ENCODE results near the gene IDH3G.
A peak's percentile ranks its signal among the peaks of the same experiment; 100 is the strongest.
"Not testable (repeated sequence)": the region's sequence is repeated elsewhere in the genome, so short reads cannot be mapped to it uniquely, and the experiment has no call there.

The IDH3G gene

DNA sequence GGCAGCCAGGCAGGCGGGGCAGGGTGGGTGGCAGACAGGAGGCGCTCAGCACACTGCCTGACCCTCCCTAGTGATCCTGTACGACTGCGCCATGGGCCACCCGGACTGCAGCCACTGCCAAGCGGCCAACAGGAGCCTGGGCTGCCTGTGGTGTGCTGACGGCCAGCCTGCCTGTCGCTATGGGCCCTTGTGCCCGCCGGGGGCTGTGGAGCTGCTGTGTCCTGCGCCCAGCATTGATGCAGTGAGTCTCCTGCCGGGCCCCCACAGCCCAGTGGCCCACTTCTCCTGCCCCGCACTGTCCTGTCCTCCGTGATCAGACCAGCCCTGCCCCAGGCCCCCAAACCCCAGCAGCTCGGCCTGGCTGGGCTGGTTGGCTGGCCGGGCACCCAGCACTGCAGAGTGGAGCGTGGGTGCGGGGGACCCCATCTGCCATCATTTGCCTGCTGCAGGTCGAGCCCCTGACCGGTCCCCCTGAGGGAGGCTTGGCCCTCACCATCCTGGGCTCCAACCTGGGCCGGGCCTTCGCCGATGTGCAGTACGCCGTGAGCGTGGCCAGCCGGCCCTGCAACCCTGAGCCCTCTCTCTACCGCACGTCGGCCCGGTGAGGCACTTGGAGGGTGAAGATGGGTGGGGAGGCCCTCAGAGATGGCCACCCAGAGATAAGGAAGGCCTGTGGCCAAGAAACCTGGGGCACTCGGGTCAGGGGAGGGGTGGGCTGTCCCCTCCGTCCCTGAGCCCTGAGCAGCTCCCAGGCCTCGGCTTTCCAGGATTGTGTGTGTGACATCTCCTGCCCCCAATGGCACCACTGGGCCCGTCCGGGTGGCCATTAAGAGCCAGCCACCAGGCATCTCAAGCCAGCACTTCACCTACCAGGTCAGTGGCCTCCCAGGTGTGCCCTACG lies 22.5 kb downstream of the IDH3G start:
- DNase-seq = no peak

DNA sequence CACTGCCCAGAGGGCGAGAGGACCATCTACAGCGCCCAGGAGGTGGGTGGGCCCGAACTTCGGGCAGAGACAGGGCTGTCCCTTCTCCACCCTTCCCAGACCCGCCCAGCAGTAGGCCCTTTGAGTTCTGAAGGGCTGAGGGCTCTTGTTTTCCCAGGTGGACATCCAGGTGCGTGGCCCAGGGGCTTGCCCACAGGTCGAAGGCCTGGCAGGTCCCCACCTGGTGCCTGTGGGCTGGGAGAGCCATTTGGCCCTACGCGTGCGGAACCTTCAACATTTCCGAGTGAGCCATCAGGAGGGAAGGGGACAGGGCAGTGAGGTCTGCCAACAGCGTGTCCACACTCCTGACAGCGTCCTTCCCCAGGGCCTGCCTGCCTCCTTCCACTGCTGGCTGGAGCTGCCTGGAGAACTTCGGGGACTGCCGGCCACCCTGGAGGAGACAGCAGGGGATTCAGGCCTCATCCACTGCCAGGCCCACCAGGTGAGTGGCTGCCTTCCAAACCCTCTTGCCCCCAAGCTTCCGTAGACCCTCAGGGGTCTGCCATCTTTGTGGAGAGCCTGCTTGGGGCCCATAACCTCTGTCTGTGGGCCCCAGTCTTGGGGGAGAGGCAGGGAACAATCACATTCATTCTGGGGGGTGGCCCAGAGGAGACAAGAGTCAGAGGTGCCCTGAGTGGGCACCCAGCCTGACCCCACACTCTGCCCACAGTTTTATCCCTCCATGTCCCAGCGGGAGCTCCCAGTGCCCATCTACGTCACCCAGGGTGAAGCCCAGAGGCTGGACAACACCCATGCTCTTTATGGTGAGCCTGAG lies 23.4 kb downstream of the IDH3G start:
- no peak for DNase-seq

DNA sequence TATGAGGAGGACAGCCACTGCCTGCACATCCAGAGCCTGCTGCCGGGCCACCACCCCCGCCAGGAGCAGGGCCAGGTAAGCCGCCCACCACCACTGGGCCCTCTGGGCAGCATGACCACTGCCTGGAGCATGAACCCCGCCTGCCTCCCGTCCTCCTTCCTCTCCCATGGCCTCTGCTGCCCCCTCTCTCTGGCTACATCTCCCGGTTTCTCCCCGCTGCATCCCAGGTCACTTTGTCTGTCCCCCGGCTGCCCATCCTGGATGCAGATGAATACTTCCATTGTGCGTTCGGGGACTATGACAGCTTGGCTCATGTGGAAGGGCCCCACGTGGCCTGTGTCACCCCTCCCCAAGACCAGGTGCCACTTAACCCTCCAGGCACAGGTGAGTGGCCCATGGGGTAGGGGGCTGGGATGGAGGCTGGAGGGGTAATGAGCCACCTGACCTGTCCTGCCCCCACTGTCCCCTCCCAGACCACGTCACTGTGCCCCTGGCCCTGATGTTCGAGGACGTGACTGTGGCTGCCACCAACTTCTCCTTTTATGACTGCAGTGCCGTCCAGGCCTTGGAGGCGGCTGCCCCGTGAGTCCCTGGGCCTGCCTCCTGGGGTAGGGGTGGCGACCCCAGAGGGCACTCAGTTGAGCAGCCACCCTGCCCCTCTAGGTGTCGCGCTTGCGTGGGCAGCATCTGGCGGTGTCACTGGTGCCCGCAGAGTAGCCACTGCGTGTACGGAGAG lies 24.1 kb downstream of the IDH3G start:
- no peak for DNase-seq

DNA sequence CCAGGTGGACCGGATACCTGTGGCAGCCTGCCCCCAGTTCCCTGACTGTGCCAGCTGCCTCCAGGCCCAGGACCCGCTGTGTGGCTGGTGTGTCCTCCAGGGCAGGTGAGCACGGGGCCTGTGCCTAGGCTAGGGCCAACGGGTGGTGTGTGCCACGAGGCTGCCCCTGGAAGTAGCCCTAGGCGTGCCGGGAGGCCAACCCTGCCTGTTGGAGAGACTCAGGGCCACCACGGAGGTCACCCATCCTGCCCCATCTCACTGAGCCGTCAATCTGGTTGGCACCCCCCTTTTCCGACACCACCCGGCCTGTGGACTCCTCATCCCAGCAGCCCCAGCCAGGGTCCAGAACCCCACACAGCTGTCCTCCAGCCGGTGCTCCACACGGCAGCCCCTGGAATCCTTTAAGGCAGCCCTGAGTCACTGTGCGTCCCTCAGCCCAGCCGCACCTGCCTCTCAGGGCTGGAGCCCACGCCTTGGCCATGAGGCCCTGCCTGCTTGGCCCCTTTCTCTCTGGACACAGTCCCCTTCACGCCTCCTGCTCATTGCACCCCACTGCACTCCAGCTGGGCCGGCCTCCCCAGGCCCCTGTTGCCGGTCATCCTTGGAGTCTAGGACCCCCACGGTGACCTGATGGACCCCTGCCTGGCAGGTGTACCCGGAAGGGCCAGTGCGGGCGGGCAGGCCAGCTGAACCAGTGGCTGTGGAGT lies 24.9 kb downstream of the IDH3G start:
- DNase-seq = no peak

DNA sequence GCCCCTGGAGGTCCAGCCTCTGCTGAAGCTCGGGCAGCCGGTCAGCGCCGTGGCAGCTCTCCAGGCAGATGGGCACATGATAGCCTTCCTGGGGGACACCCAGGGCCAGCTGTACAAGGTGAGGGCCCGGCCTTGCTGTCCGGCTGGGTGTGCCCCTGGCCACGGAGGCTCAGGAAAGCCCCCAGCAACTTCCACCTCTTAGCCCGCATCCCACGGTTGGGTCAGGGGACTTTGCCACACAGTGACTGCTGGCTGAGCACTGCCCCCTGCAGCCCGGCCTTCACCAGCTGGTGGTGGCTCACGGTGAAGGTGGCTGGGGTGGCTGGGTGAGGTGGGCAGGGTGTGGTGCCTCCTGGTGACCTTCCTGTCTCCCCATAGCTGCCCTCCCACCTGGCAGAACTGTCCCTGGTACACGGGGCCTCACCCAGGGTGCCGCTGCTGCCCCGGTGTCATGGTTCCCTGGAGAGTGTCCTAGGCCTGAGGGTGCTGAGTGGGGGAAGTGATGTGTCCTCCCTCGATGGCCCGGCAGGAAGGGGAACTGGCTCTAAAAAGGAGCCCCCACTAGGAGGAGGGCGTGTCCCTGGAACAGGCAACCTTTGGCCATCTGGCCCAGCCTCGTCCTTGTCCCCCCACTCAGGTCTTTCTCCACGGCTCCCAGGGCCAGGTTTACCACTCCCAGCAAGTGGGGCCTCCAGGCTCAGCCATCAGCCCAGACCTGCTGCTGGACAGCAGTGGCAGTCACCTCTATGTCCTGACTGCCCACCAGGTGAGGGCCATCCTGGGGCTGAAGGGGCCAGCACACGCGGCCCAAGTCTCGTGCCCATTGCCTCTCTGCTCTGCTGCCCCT lies 25.6 kb downstream of the IDH3G start:
- DNase-seq = no peak

DNA sequence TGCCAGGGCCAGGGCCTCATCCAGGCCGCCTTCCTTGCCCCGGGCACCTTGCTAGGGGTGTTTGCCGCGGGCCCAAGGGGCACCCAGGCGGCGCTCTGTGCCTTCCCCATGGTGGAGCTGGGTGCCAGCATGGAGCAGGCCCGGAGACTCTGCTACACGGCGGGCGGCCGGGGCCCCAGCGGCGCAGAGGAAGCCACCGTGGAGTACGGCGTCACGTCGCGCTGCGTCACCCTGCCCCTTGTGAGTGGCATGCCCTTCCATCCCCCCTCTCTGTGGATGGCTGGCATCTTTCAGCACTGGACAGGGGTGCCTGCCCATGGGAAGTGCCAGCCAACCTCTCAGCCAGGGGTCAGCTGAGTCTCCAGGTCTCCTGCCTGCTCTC lies 26.5 kb downstream of the IDH3G start:
- no peak for DNase-seq

DNA sequence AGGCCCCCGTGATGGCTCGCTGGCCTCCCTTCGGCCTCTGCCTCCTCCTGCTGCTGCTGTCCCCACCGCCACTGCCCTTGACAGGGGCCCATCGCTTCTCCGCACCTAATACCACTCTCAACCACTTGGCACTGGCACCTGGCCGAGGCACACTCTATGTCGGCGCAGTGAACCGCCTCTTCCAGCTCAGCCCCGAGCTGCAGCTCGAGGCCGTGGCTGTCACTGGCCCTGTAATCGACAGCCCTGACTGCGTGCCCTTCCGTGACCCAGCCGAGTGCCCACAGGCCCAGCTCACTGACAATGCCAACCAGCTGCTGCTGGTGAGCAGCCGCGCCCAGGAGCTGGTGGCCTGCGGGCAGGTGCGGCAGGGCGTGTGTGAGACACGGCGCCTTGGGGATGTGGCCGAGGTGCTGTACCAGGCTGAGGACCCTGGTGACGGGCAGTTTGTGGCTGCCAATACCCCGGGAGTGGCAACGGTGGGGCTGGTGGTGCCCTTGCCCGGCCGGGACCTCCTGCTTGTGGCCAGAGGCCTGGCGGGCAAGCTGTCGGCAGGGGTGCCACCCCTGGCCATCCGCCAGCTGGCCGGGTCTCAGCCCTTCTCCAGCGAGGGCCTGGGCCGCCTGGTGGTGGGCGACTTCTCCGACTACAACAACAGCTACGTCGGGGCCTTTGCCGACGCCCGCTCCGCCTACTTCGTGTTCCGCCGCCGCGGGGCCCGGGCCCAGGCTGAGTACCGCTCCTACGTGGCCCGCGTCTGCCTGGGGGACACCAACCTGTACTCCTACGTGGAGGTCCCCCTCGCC lies 27.1 kb downstream of the IDH3G start:
- no peak for DNase-seq

DNA sequence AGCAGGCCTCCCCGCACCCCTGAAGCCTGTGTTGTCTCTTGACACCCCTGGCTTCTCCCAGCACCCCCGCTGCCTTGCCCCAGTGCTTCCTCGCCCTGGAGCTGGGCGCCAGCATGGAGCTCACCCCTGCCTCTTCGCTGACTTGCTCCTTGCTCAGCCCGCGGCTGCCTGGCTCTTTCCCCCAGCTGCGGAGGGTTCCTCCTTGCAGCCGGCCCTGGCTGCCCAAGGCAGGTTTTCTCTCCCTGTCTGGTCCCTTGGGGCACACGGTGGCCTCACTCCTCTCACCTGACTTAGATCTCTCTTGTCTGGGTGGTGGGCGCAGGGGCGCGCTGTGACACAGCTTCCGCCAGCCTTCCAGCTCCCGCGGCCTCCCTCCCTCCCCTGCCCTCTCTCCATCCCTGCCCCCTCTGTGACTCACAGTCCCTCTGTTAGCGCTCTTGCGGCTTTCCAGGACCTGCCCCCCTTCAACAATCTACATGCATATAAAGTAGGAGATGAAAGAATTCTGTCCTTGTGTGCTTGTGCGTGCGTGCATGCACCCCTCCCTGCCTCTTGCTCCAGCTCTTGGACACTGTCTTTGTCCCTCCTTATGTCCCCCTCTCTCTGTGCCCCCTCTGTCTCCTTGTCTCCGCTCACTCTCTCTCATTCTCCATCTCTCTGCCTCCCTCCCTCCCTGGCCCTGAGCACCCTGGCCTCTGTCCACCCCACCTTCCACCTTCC lies 27.9 kb downstream of the IDH3G start:
- no peak for DNase-seq

DNA sequence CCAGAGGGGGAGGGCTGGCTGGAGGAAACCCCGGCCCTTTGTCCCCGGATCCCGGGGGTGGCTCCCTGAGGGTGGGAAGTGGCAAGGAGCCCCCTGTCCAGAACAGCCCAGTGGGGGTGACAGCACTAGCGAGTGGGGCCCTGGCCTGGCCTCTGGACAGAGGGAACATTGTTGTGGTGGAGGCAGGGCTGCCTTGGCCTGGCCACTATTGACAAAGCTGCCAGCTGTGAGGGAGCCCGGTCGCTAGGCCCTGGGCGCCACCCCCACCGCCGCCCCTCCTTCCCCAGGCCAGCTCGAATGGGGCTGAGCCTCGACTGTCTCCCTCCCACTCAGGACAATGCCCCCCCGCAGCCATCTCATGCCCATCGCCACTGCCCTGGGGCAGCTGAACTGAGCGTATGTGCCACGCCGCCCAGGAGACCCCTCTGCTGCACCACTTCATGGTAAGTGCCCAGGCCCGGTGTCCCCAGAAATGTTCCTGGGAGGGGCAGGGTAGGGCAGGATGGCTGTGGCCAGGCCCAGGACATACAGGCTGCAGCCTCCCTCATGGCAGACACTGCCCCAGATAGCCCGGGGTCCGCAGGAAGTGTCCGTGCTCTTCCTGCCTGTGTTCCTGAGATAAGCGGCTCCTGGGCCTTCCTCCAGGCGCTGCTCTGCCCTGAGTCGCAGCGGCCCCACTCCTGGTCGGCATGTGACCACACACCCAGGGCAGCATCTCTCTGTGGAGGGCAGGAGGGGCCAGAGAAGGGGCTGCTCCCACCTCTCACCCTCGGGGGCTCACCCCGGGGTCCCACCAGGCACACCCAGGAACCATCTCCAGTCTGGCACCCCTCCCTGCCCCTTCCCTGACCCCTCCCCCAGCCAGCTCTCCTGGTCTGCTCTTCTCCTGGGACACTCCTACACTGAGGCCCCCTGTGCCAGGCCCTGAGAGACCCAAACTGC lies 28.8 kb downstream of the IDH3G start:
- DNase-seq = no peak

DNA sequence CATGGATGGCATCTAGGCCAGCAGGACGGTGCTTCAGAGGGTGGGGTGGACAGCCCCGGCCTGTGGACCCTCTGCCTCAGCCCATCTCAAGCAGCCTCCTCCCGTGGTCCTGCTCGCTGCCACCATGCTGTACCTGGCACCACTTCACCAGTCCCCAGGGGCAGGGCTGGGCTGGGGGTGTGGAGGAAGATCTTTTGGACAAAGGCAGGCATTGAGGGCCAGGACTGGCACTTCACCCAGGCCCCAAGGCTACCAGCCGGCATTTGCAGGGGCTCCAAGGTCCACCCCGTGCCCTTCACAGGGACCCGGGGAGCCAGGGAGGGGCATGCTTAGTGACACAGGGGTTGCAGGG lies 29.4 kb downstream of the IDH3G start:
- no peak for DNase-seq

DNA sequence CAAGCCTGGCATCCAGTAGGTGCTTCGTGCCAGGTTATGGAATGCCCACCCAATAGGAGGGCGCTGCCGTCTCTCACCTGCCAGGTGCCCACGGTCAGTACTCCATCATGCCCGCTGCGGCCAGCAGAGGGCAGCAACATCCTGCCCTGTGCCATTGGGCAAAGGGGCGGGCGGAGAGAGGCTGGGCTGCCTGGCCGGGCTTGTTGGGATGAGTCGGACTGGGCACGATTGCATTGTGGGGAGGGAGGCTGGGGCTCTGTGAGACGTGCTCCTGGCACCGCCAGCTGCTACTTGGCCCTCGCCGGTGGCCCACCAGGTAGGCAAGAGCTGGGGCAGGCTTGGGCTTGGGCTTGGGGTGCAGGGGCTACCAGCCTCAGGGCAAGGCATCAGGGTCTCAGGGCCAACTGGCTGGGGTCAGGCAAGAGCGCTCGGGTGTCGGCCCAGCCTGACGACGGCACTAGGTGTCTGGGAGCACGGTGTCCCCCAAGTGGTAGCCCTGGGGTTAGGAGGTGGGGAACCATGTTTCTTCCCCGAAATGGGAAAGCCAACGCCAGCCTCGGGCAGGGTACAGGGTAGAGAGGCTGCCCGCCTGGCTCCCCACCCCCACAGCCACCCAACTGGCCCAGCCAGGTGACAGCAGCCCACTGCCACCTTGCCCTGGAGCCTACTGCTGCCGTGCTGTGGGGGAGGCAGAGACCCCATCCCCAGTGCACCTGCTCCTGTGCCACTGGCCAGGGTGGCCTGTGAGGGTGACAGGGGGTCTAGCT lies 30.0 kb downstream of the IDH3G start, which contains the start of gene PLXNB3:
PLXNB3 (plus strand) TSS at position 261 of the 767 bp plus-strand sequence. CDS start 1,287 bp downstream, outside the sequence.
- peak; percentile 48 for DNase-seq

DNA sequence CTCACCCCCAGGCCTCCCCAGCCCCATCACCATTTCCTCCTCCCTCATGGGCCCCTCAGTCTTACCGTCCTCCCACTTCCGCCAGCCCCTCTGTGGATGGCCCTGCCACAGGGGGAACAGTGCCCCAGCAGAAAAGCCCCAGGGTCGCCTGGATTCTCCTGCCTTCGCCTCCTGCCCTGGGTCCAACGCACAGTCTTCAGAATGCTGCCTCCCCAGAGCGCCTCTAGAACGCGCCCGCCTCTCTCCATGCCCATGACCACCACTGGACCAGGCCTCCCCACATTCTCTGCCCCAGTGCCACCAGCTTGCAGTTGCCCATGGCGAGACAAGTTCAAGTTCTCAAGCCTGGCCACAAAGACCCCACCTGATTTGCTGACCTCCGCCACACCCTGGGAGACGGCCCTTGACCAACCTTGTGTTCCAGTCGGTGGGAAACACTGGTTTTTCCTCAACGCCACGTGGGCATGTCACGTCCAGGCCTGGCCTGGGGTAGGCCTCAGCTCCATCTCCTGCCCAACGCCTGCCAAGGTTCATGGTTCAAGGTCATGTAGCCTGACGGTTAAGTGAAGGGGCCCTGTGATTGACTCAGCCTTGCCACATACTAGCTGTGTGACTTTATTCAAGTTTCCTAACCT lies 30.8 kb downstream of the IDH3G start:
- no peak for DNase-seq

DNA sequence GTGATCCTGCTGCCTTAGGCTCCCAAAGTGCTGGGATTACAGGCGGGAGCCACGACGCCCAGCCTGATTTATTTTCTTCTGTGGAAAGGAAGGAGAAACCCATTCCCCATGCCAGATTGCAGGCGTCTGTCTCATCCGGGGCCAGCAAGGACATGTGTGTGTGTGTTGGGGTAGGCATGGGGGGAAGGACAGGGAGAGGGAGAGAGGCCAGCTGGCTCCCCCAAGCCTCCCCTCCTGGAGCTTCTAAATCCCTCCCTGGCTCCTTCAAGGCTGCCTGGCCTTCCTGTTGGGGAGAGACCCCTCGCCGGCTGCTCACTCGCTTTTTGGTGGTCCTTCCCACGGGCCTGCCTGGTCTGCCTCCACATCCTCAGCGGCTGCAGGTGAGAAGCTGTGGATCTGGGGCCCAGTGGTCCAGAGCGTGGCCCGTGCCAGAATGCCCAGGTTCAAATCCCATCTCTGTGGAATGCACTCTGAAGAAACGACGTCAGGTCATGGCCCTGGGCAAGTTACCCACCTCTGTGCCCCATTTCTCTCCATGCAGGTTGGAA lies 31.5 kb downstream of the IDH3G start:
- DNase-seq = no peak

DNA sequence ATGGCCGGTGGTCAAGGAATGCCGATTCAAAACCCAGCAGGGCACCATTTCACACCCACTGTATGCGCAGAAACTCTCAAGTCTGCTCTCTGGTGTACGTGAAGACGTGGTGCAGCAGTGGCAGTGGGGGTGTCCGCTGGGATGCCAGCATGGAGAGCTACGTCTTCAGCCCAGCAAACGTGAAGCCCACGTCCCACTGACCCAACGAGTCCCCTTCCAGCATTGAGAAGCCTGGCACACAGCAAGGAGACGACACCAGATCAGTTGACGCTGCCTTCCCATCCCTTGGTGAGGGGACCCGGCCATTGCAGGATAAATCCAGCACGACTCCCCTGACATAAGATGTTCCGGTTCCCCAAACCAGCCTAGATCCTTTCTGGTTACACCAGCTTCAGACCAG lies 32.3 kb downstream of the IDH3G start:
- DNase-seq = no peak

DNA sequence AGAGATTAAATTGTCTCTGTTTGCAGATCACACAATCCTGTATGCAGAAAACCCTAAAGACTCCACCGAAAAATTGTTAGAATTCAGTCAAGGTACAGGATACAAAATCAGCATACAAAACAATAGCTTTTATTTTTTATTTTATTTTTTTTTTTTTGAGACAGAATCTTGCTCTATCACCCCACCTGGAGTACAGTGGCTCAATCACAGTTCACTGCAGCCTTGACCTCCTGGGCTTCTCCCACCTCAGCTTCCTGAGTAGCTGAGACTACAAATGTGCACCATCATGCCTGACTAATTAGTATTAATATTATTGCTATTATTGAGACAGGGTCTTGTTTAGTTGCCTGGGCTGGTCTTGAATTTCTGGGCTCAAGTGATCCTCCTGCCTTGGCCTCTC lies 39.0 kb downstream of the IDH3G start:
- no peak for DNase-seq

DNA sequence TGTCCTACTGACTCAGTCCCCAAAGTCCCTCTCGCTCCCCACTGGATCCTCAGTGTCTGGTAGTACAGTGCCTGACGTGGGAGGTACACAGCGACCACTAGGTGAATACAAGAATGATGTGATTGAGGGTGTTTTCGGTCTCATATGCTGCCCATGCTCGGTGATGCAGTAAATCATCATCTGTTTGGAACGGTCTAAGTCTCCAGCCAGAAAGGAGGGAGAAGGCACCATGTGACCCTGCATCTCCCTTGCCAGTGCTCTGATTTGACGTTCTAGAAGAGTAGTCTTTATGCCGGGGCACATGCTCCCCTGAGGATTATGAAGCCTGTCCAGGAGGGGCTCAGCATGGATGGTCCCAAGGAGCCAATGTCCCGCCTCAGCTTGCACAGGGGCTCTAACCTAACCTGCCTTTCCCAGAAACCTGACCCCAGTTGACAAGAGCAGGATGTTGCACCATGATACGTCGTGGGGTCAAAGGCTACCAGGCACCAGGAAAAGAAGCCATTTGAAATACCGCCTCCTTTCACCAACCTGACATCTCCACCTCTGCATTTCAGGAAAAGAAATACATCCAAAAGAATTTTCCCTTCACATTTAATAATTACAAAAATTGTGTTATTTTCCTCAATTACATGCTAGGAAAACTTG lies 43.9 kb downstream of the IDH3G start:
- DNase-seq = no peak

DNA sequence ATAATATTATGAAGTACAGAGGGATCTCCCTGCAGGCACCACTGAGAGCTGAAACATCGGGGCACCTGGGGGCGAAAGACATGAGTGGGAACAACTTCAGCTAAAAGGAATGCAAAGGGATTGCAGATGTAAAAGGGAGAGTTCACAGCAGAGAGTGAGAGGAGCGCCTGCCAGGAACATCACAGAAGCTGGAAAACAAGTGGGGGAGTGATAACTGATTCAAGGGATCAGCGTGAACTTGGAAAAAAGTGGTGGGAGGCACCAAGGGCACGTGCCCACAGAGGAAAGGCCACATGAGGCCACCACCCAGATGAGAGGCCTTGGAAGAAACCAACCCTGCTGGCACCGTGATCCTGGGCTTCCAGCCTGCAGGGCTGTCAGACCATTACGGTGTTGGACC lies 45.2 kb downstream of the IDH3G start:
- DNase-seq = not testable (repeated sequence)
